SK-N-SH treated with all-trans-retinoic acid at 6 μM for 48 hours (cell line): Measurements from ENCODE around the gene C6orf89.

Experiments
- ATAC-seq: fragments of 200-7000 bp; cut with Tn5 transposase; 3 replicates; pipeline ENCODE4 v1.9.1; 2020; ENCODE audit warnings: mild to moderate bottlenecking, moderate library complexity
- ARNTL ChIP-seq: fragments of 450-650 bp; formaldehyde crosslinking; IDR thresholded peaks from 2 replicates; pipeline ENCODE4 v1.5.0; 2020; ENCODE audit warnings: low read depth, mild to moderate bottlenecking, moderate library complexity, borderline replicate concordance
- BACH2 ChIP-seq: fragments of 250-450 bp; sonication (Bioruptor Pico); IDR thresholded peaks from 2 replicates; pipeline ENCODE4 v1.9.0; 2021; ENCODE audit warnings: mild to moderate bottlenecking, borderline replicate concordance
- CSDC2 ChIP-seq: fragments of 250-450 bp; sonication (Bioruptor Pico); IDR thresholded peaks from 2 replicates; pipeline ENCODE4 v1.5.0; 2020; ENCODE audit warnings: mild to moderate bottlenecking, moderate library complexity
- ESRRG ChIP-seq: fragments of 250-450 bp; sonication (Bioruptor Pico); IDR thresholded peaks from 2 replicates; pipeline ENCODE4 v1.6.1; 2021; ENCODE audit warnings: mild to moderate bottlenecking
- GLIS3 ChIP-seq: fragments of 250-450 bp; sonication (Bioruptor Pico); IDR thresholded peaks from 2 replicates; pipeline ENCODE4 v1.5.0; 2020; ENCODE audit warnings: mild to moderate bottlenecking, moderate library complexity
- ISL1 ChIP-seq: fragments of 250-450 bp; sonication (Bioruptor Pico); IDR thresholded peaks from 2 replicates; pipeline ENCODE4 v2.1.2; 2022; ENCODE audit warnings: mild to moderate bottlenecking, moderate library complexity
- OSR1 ChIP-seq: fragments of 250-450 bp; sonication (Bioruptor Pico); IDR thresholded peaks from 2 replicates; pipeline ENCODE4 v1.8.0; 2022; ENCODE audit warnings: moderate library complexity, mild to moderate bottlenecking, inconsistent platforms
- PPARA ChIP-seq: fragments of 250-450 bp; sonication (Bioruptor Pico); IDR thresholded peaks from 2 replicates; pipeline ENCODE4 v1.5.0; 2020; ENCODE audit warnings: mild to moderate bottlenecking, borderline replicate concordance
- RARB ChIP-seq: fragments of 250-450 bp; sonication (Bioruptor Pico); IDR thresholded peaks from 2 replicates; pipeline ENCODE4 v1.8.0; 2021; ENCODE audit warnings: mild to moderate bottlenecking, moderate library complexity
- SNAI2 ChIP-seq: fragments of 250-450 bp; sonication (Bioruptor Pico); IDR thresholded peaks from 2 replicates; pipeline ENCODE4 v1.5.0; 2020; ENCODE audit warnings: mild to moderate bottlenecking, moderate library complexity
- TCF4 ChIP-seq: fragments of 250-450 bp; sonication (Bioruptor Pico); IDR thresholded peaks from 2 replicates; pipeline ENCODE4 v1.8.0; 2021; ENCODE audit warnings: mild to moderate bottlenecking, moderate library complexity, borderline replicate concordance
- ZC3H10 ChIP-seq: fragments of 250-450 bp; sonication (Bioruptor Pico); IDR thresholded peaks from 2 replicates; pipeline ENCODE4 v1.5.1; 2021; ENCODE audit warnings: mild to moderate bottlenecking, moderate library complexity
- ZFP30 ChIP-seq: fragments of 450-650 bp; formaldehyde crosslinking; IDR thresholded peaks from 2 replicates; pipeline ENCODE4 v1.5.0; 2022; ENCODE audit warnings: mild to moderate bottlenecking, moderate library complexity
- ZNF565 ChIP-seq: fragments of 450-650 bp; formaldehyde crosslinking; conservative IDR thresholded peaks from 2 replicates; pipeline ENCODE4 v1.5.0; 2020; ENCODE audit warnings: low read depth, mild to moderate bottlenecking, moderate library complexity
- ZNF70 ChIP-seq: fragments of 450-650 bp; formaldehyde crosslinking; IDR thresholded peaks from 2 replicates; pipeline ENCODE4 v1.5.0; 2020; ENCODE audit warnings: mild to moderate bottlenecking, moderate library complexity
- ZNF8 ChIP-seq: fragments of 450-650 bp; formaldehyde crosslinking; IDR thresholded peaks from 2 replicates; pipeline ENCODE4 v1.5.0; 2020; ENCODE audit warnings: mild to moderate bottlenecking, moderate library complexity
- TF ChIP-seq, protein P1 (sequence below): fragments of 250-450 bp; sonication (Bioruptor Pico); IDR thresholded peaks from 2 replicates; pipeline ENCODE4 v1.5.0; 2020; ENCODE audit warnings: mild to moderate bottlenecking, moderate library complexity
- TF ChIP-seq, protein P2 (sequence below): fragments of 250-450 bp; sonication (Bioruptor Pico); IDR thresholded peaks from 2 replicates; pipeline ENCODE4 v1.8.0; 2021; ENCODE audit warnings: low read depth, mild to moderate bottlenecking, moderate library complexity, borderline replicate concordance
- TF ChIP-seq, protein P3 (sequence below): fragments of 250-450 bp; sonication (Bioruptor Pico); IDR thresholded peaks from 2 replicates; pipeline ENCODE4 v1.5.1; 2021; ENCODE audit warnings: mild to moderate bottlenecking, moderate library complexity
- TF ChIP-seq, protein P4 (sequence below): fragments of 250-450 bp; sonication (Bioruptor Pico); IDR thresholded peaks from 2 replicates; pipeline ENCODE4 v1.5.1; 2020; ENCODE audit warnings: low read depth, mild to moderate bottlenecking, moderate library complexity

C6orf89 gene

GRCh38 chr6:36886950-36887618 is 1.3 kb downstream of the C6orf89 start:
- TF ChIP-seq BACH2 (CRISPR knock-in tag) (no peak), TCF4 (CRISPR knock-in tag) (no peak), ISL1 (no peak), ZNF8 (CRISPR knock-in tag) (no peak), ZC3H10 (CRISPR knock-in tag) (no peak)
- TF ChIP-seq, protein P1, sequence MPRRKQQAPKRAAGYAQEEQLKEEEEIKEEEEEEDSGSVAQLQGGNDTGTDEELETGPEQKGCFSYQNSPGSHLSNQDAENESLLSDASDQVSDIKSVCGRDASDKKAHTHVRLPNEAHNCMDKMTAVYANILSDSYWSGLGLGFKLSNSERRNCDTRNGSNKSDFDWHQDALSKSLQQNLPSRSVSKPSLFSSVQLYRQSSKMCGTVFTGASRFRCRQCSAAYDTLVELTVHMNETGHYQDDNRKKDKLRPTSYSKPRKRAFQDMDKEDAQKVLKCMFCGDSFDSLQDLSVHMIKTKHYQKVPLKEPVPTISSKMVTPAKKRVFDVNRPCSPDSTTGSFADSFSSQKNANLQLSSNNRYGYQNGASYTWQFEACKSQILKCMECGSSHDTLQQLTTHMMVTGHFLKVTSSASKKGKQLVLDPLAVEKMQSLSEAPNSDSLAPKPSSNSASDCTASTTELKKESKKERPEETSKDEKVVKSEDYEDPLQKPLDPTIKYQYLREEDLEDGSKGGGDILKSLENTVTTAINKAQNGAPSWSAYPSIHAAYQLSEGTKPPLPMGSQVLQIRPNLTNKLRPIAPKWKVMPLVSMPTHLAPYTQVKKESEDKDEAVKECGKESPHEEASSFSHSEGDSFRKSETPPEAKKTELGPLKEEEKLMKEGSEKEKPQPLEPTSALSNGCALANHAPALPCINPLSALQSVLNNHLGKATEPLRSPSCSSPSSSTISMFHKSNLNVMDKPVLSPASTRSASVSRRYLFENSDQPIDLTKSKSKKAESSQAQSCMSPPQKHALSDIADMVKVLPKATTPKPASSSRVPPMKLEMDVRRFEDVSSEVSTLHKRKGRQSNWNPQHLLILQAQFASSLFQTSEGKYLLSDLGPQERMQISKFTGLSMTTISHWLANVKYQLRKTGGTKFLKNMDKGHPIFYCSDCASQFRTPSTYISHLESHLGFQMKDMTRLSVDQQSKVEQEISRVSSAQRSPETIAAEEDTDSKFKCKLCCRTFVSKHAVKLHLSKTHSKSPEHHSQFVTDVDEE (CRISPR knock-in tag) = no peak
- TF ChIP-seq, protein P2, sequence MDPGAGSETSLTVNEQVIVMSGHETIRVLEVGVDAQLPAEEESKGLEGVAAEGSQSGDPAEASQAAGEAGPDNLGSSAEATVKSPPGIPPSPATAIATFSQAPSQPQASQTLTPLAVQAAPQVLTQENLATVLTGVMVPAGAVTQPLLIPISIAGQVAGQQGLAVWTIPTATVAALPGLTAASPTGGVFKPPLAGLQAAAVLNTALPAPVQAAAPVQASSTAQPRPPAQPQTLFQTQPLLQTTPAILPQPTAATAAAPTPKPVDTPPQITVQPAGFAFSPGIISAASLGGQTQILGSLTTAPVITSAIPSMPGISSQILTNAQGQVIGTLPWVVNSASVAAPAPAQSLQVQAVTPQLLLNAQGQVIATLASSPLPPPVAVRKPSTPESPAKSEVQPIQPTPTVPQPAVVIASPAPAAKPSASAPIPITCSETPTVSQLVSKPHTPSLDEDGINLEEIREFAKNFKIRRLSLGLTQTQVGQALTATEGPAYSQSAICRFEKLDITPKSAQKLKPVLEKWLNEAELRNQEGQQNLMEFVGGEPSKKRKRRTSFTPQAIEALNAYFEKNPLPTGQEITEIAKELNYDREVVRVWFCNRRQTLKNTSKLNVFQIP (CRISPR knock-in tag) = no peak
- no peak for ATAC-seq

DNA sequence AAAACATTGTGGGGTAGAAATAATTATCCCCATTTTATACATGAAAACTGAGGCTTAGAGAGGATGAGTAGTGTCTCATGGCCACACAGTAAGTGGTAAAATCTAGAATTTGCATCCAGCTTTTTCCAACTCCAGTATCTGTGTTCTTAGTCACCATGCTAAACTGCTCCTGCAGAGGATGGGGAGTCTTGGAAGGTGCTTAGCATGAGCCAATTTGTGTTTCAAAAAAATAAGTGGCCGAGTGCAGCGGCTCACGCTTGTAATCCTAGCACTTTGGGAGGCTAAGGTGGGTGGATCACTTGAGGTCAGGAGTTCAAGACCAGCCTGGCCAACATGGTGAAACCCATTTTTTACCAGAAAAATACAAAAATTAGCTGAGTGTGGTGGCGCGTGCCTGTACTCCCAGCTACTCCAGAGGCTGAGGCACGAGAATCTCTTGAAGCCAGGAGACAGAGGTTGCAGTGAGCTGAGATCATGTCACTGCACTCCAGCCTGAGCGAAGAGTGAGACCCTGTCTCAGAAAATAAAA is 2.4 kb downstream of the C6orf89 start:
- TF ChIP-seq, protein P3, sequence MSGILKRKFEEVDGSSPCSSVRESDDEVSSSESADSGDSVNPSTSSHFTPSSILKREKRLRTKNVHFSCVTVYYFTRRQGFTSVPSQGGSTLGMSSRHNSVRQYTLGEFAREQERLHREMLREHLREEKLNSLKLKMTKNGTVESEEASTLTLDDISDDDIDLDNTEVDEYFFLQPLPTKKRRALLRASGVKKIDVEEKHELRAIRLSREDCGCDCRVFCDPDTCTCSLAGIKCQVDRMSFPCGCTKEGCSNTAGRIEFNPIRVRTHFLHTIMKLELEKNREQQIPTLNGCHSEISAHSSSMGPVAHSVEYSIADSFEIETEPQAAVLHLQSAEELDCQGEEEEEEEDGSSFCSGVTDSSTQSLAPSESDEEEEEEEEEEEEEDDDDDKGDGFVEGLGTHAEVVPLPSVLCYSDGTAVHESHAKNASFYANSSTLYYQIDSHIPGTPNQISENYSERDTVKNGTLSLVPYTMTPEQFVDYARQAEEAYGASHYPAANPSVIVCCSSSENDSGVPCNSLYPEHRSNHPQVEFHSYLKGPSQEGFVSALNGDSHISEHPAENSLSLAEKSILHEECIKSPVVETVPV = no peak
- TF ChIP-seq, protein P2 (CRISPR knock-in tag) = no peak
- no peak for TF ChIP-seq PPARA
- TF ChIP-seq ARNTL (CRISPR knock-in tag) = no peak
- TF ChIP-seq ZNF70 (CRISPR knock-in tag) = no peak
- TF ChIP-seq ZNF8 (CRISPR knock-in tag) = no peak
- TF ChIP-seq CSDC2 = no peak
- TF ChIP-seq SNAI2 (CRISPR knock-in tag) = no peak
- TF ChIP-seq ESRRG (CRISPR knock-in tag) = no peak
- no peak for TF ChIP-seq ZC3H10 (CRISPR knock-in tag)
- TF ChIP-seq ISL1 = no peak
- no peak for TF ChIP-seq RARB (CRISPR knock-in tag)
- no peak for ATAC-seq

GRCh38 chr6:36888654-36889481 is 3.1 kb downstream of the C6orf89 start:
- ATAC-seq = no peak
- TF ChIP-seq OSR1 (CRISPR knock-in tag) = no peak
- TF ChIP-seq CSDC2 = no peak
- no peak for TF ChIP-seq ZNF565 (CRISPR knock-in tag)
- no peak for TF ChIP-seq PPARA
- no peak for TF ChIP-seq BACH2 (CRISPR knock-in tag)
- TF ChIP-seq ZFP30 (CRISPR knock-in tag) = no peak
- no peak for TF ChIP-seq ARNTL (CRISPR knock-in tag)
- no peak for TF ChIP-seq GLIS3
- TF ChIP-seq TCF4 (CRISPR knock-in tag) = no peak
- no peak for TF ChIP-seq ESRRG (CRISPR knock-in tag)
- no peak for TF ChIP-seq ISL1
- no peak for TF ChIP-seq ZC3H10 (CRISPR knock-in tag)
- TF ChIP-seq, protein P3 = no peak
- TF ChIP-seq, protein P4, sequence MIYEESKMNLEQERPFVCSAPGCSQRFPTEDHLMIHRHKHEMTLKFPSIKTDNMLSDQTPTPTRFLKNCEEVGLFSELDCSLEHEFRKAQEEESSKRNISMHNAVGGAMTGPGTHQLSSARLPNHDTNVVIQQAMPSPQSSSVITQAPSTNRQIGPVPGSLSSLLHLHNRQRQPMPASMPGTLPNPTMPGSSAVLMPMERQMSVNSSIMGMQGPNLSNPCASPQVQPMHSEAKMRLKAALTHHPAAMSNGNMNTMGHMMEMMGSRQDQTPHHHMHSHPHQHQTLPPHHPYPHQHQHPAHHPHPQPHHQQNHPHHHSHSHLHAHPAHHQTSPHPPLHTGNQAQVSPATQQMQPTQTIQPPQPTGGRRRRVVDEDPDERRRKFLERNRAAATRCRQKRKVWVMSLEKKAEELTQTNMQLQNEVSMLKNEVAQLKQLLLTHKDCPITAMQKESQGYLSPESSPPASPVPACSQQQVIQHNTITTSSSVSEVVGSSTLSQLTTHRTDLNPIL (CRISPR knock-in tag) = no peak
- TF ChIP-seq SNAI2 (CRISPR knock-in tag) = no peak
- TF ChIP-seq ZNF8 (CRISPR knock-in tag) = no peak
- no peak for TF ChIP-seq RARB (CRISPR knock-in tag)
- TF ChIP-seq, all 23 proteins: peak for 0
